Loucy (cell line): ENCODE data around the gene RAD9B.

Source experiments
- H2AFZ ChIP-seq: fragments of 200-600 bp; sonication (generic); 2 replicates; pipeline ENCODE4 v1.6.0; 2016; ENCODE audit warnings: antibody characterized with exemption, mild to moderate bottlenecking, low read length, moderate library complexity
- H3F3A ChIP-seq: fragments of 200-600 bp; 2 replicates; pipeline ENCODE4 v1.6.0; 2016; ENCODE audit warnings: antibody characterized with exemption, low read depth, mild to moderate bottlenecking
- H3K27me3 ChIP-seq: fragments of 200-600 bp; sonication (generic); 2 replicates; pipeline ENCODE4 v1.6.1; 2014; ENCODE audit warnings: low read length, mild to moderate bottlenecking; ENCODE audit not compliant: insufficient read depth, poor library complexity, severe bottlenecking
- H3K36me3 ChIP-seq: fragments of 200-600 bp; sonication (generic); 2 replicates; pipeline ENCODE4 v1.6.1; 2016; ENCODE audit warnings: low read length; ENCODE audit not compliant: insufficient read depth
- H3K4me1 ChIP-seq: fragments of 200-600 bp; sonication (generic); 2 replicates; pipeline ENCODE4 v1.5.1; 2014; ENCODE audit warnings: low read length, mild to moderate bottlenecking; ENCODE audit not compliant: insufficient read depth, poor library complexity, severe bottlenecking
- H3K4me2 ChIP-seq: fragments of 200-600 bp; sonication (generic); 2 replicates; pipeline ENCODE4 v1.6.0; 2014; ENCODE audit warnings: antibody characterized with exemption, low read length, low read depth, mild to moderate bottlenecking; ENCODE audit not compliant: poor library complexity, severe bottlenecking
- H3K4me3 ChIP-seq: fragments of 200-600 bp; sonication (generic); 2 replicates; pipeline ENCODE4 v1.5.1; 2014; ENCODE audit warnings: low read length, mild to moderate bottlenecking, mixed read lengths; ENCODE audit not compliant: poor library complexity, severe bottlenecking
- H3K79me2 ChIP-seq: fragments of 200-600 bp; sonication (generic); 2 replicates; pipeline ENCODE4 v1.6.1; 2014; ENCODE audit warnings: low read length; ENCODE audit not compliant: insufficient read depth
- H3K9ac ChIP-seq: fragments of 200-600 bp; sonication (generic); 2 replicates; pipeline ENCODE4 v1.6.0; 2014; ENCODE audit warnings: mild to moderate bottlenecking, low read depth, low read length, moderate library complexity; ENCODE audit not compliant: poor library complexity, severe bottlenecking
- H3K9me2 ChIP-seq: fragments of 200-600 bp; sonication (generic); replicated peaks from 2 replicates; pipeline ENCODE4 v1.6.1; 2016; ENCODE audit warnings: low read depth, low read length, mixed read lengths
- H3K9me3 ChIP-seq: fragments of 200-600 bp; sonication (generic); 2 replicates; pipeline ENCODE4 v1.6.1; 2014; ENCODE audit warnings: mild to moderate bottlenecking, antibody characterized with exemption, low read length, low read depth; ENCODE audit not compliant: insufficient read depth
- H4K20me1 ChIP-seq: fragments of 200-600 bp; sonication (generic); 2 replicates; pipeline ENCODE4 v1.6.0; 2014; ENCODE audit warnings: antibody characterized with exemption, low read length, mild to moderate bottlenecking; ENCODE audit not compliant: insufficient read depth, poor library complexity, severe bottlenecking
- EZH2phosphoT487 ChIP-seq: fragments of 200-600 bp; IDR thresholded peaks from 2 replicates; pipeline ENCODE4 v1.6.1; 2018; ENCODE audit warnings: antibody characterized with exemption, mild to moderate bottlenecking, moderate library complexity, borderline replicate concordance
- TF ChIP-seq, protein P1 (sequence below): fragments of 200-600 bp; sonication (generic); conservative IDR thresholded peaks from 2 replicates; pipeline ENCODE4 v1.5.1; 2014; ENCODE audit warnings: mild to moderate bottlenecking, antibody characterized with exemption, low read length

RAD9B gene

DNA sequence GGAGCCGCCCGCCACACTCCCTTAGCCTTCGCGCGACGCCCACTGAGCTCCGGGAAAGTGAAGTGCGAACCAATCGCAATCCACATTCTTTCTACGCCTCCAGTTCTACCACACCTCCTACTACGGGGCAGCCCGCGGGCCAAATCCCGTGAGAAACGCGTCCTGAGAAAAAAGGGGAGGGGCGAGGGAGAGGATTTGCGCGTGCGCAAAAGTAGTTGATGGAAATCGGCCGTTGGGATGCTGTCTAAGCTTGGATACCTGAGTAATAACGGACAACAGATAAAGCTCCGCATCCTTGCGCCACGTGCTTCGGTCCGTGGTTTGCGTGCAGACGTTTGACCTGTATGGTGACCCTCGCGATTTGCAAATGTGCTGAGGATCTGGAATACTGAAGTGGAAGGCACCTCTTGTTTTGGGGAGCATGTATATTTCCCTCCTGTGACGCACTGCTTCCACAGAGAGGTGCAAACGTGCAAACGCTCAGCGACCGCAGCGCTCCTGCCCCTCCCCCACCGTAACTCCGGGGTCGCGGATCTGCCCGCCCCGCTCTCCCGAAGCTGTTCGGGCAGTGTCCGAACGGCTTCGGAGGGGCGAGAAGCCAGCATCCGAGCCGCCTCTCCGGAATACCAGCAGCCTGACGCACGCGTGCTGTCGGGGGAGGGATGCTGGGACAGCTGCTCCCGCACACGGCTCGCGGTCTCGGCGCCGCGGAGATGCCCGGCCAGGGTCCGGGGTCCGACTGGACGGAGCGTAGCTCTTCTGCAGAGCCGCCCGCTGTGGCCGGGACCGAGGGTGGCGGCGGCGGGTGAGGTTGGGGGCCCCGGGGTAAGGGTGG lies 33.7 kb upstream of the RAD9B start, which contains the start of the genes FAM216A and GPN3:
TSS of gene FAM216A (plus strand) at position 632 of the 835 bp plus-strand sequence. CDS start at position 663, 31 bp downstream.
TSS of gene GPN3 (minus strand) at position 44 of the 835 bp plus-strand sequence. CDS start 54 bp downstream, outside the sequence.
- Histone ChIP-seq H3K9me2 (no peaks in the 10 kb centered on the region), H3K27me3 (no peaks in the 10 kb centered on the region), H3K4me1 (peaks cover 30% of the 10 kb centered on the region), H3K4me2 (peak within 1 kb of the TSS; percentile 99), H2AFZ (peak within 1 kb of the TSS; percentile 93), H3K79me2 (peaks cover 63% of the 10 kb centered on the region), H3F3A (no peaks in the 10 kb centered on the region), H3K36me3 (peaks cover 4% of the 10 kb centered on the region; the same call in 1 of the 2 replicates), H3K9ac (peak within 1 kb of the TSS; percentile 96), H3K9me3 (no peaks in the 10 kb centered on the region), H4K20me1 (peaks cover 11% of the 10 kb centered on the region), H3K4me3 (peak within 1 kb of the TSS; percentile 88)
- no peak for TF ChIP-seq EZH2phosphoT487
- TF ChIP-seq, protein P1, sequence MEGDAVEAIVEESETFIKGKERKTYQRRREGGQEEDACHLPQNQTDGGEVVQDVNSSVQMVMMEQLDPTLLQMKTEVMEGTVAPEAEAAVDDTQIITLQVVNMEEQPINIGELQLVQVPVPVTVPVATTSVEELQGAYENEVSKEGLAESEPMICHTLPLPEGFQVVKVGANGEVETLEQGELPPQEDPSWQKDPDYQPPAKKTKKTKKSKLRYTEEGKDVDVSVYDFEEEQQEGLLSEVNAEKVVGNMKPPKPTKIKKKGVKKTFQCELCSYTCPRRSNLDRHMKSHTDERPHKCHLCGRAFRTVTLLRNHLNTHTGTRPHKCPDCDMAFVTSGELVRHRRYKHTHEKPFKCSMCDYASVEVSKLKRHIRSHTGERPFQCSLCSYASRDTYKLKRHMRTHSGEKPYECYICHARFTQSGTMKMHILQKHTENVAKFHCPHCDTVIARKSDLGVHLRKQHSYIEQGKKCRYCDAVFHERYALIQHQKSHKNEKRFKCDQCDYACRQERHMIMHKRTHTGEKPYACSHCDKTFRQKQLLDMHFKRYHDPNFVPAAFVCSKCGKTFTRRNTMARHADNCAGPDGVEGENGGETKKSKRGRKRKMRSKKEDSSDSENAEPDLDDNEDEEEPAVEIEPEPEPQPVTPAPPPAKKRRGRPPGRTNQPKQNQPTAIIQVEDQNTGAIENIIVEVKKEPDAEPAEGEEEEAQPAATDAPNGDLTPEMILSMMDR: no peak

DNA sequence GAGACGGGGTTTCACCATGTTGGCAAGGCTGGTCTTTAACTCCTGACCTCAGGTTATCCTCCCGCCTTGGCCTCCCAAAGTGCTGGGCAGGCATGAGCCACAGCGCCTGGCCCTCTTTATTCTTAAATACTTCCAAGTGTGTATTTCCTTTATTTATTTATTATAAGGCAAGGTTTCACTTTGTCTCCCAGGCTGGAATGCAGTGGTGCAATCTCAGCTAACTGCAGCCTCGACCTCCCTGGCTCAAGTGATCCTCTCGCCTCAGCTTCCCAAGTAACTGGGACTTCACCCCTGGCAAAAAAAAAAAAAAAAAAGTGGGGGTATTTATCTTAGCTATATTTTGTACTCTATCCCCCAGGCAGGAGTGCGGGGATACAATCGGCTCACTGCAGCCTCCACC lies 26.7 kb upstream of the RAD9B start:
- no peaks in the 10 kb centered on the region for H3K36me3 ChIP-seq
- H3K9me2 ChIP-seq: no peaks in the 10 kb centered on the region

DNA sequence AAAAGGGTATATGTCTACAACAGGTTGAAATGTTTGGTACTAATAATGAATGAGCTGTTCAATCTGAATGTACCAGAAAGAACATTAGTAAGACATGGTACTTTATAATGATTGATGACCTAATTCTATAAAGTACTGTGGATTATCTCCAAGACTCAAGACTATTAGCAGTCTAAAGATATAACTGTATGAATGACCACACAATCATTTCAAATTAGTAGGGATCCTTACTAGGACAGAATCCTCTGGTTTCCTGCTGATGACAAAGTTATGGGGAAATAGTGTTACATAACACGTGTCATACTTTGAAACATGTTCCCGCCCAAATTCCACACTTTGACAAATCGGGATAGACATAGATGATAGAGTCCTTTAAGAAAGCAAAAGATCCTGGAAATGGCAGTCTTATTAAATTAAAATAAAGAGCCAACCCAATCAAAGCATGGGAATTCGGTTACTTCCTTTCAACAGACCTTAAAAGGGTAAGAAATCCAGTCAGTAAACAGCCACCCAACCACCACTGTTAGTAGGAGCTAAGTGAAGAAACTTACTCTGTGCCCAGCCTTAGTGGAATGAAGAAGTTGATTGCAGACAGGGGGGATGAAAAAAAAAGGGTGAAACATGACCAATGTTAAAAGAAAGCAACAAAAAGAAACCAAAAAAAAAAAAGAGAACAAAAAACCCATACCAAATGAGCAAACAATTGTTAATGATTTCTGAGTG lies 3.0 kb upstream of the RAD9B start:
- Histone ChIP-seq H3K36me3 (peaks cover 17% of the 10 kb centered on the region; the same call in 1 of the 2 replicates), H3K4me3 (peak overlapping the region; percentile 86)

More for the DNA sequence above, 26.7 kb upstream of the RAD9B start:
- Histone ChIP-seq H4K20me1 (peaks cover 5% of the 10 kb centered on the region), H3F3A (no peaks in the 10 kb centered on the region), H3K27me3 (no peaks in the 10 kb centered on the region), H2AFZ (no peak overlapping the region), H3K4me3 (no peak overlapping the region), H3K9me3 (no peaks in the 10 kb centered on the region), H3K4me2 (no peak overlapping the region), H3K4me1 (peaks cover 9% of the 10 kb centered on the region), H3K9ac (no peak overlapping the region), H3K79me2 (peaks cover 21% of the 10 kb centered on the region)
- no peak for TF ChIP-seq EZH2phosphoT487
- TF ChIP-seq, protein P1: no peak

More for the DNA sequence above, 3.0 kb upstream of the RAD9B start:
- Histone ChIP-seq H3F3A (no peaks in the 10 kb centered on the region), H3K79me2 (peaks cover 57% of the 10 kb centered on the region), H3K9ac (peak overlapping the region; percentile 88), H2AFZ (no peak overlapping the region), H3K9me3 (no peaks in the 10 kb centered on the region), H3K4me2 (peak overlapping the region; percentile 95), H4K20me1 (peaks cover 24% of the 10 kb centered on the region), H3K27me3 (no peaks in the 10 kb centered on the region), H3K4me1 (peaks cover 32% of the 10 kb centered on the region), H3K9me2 (no peaks in the 10 kb centered on the region)
- TF ChIP-seq, protein P1: no peak
- TF ChIP-seq EZH2phosphoT487: no peak
